HUES48 (cell line): ENCODE measurements around the gene CC2D2A.

Experiments used
- H3K27ac ChIP-seq: one replicate; pipeline ENCODE4 v1.7.0; 2013; ENCODE audit warnings: low read depth, low read length, inconsistent platforms
- H3K27me3 ChIP-seq: 2 replicates; pipeline ENCODE4 v1.6.1; 2013; ENCODE audit warnings: mild to moderate bottlenecking, low read length; ENCODE audit not compliant: control insufficient read depth, insufficient read depth
- H3K36me3 ChIP-seq: 2 replicates; pipeline ENCODE4 v1.6.1; 2013; ENCODE audit warnings: low read length; ENCODE audit not compliant: control insufficient read depth, insufficient read depth
- H3K4me1 ChIP-seq: 2 replicates; pipeline ENCODE4 v1.6.1; 2013; ENCODE audit warnings: mild to moderate bottlenecking, low read length; ENCODE audit not compliant: control insufficient read depth, insufficient read depth
- H3K4me3 ChIP-seq: 2 replicates; pipeline ENCODE4 v1.5.1; 2013; ENCODE audit warnings: mild to moderate bottlenecking, low read depth, low read length
- H3K9ac ChIP-seq: 2 replicates; pipeline ENCODE4 v1.6.1; 2013; ENCODE audit warnings: mild to moderate bottlenecking, low read depth, low read length, moderate library complexity
- H3K9me3 ChIP-seq: 2 replicates; pipeline ENCODE4 v1.6.1; 2013; ENCODE audit warnings: low read length; ENCODE audit not compliant: control insufficient read depth, insufficient read depth

CC2D2A gene

DNA sequence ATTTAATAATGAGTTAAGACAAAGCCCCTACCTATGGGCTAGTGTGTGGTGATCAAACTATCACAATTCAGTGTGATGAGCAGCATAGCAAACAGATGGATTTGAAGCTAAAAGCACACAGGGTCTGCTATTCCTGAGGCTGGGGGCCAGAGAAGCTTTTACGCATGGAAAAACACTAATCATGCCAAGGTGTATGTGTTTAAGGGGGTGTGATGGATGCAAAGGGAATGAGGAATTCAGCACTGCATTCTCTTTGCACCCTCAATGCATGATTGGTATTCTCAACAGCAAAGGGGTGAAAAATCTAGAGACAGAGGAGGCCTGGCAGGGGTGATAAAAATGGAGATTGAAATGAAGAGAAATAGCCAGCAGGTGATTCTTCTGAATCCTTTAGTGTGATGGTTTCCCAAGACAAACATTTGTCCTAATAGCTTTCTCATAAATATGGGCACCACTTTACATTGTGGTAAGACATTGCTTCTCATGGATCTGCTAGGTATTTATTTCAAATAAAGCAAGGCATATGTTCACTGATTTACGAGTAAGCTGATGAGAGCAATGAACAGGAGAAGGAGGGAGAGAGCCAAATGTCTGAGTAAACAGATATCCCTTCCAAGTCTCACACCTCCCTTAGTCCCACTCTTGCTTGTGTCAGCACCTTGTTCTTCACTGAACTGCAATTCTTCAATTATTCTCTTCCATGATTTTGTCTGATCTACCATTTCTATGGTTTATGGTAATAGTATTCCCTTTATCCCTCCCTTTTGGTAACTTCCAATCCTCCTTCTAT is 26.1 kb upstream of the CC2D2A start:
- Histone ChIP-seq H3K27ac (no peak overlapping the region), H3K9me3 (no peaks in the 10 kb centered on the region), H3K36me3 (no peaks in the 10 kb centered on the region), H3K4me1 (no peaks in the 10 kb centered on the region), H3K27me3 (no peaks in the 10 kb centered on the region), H3K4me3 (no peak overlapping the region), H3K9ac (no peak overlapping the region)

DNA sequence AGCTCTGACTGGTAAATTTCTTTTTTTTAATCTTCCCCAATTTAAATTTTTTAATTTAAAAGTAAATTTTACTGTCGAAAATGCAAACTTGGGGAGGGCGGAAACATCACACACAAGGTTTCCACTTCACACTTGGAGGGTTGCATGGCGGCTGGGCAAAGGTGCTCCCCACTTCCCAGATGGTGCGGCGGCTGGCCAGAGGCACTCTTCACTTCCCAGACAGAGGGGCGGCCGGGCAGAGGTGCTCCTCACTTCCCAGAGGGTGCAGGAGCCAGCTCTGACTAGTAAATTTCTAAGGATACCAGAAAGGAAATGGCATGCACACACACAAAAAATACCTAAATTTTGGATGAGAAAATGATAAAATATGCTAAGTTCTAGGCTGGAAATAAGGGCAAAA is 25.4 kb upstream of the CC2D2A start:
- Histone ChIP-seq H3K4me1 (no peaks in the 10 kb centered on the region), H3K9me3 (no peaks in the 10 kb centered on the region), H3K9ac (no peak overlapping the region), H3K27ac (no peak overlapping the region), H3K27me3 (no peaks in the 10 kb centered on the region), H3K4me3 (no peak overlapping the region), H3K36me3 (no peaks in the 10 kb centered on the region)

DNA sequence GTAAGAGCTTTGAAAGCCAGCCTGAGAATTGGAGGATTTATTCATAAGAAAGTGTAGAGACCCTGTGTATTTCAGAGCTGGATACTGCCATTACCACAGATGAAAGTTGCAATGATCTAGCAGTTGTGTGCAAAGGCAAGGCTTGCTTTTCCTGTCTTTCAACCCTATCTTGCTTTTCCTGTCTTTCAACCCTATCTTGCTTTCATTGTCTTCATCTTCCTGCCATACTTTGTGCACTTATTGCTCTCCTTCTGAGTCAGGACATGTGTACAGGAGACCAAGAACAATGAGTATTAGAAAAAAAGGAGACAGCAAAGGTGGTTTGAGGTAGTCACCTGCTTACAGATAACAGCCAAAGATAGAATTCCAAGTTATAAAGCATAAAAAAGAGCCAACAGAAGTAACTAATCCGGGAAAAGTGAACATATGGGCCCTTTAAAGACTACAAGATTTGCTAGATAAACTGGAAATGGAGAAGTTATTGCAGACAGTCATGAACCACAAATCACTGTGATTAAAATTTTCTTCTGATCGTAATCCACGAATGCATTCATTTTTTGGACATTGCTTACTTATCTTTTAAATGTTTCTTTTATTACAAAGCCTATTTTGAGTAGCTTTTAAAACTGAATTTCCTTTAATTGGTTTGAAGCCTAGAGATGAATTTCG is 24.7 kb upstream of the CC2D2A start:
- H3K36me3 ChIP-seq: no peaks in the 10 kb centered on the region

GRCh38 chr4:15451181-15451865 is 18.4 kb upstream of the CC2D2A start:
- Histone ChIP-seq H3K27ac (no peak overlapping the region), H3K9ac (no peak overlapping the region), H3K9me3 (no peaks in the 10 kb centered on the region), H3K36me3 (no peaks in the 10 kb centered on the region), H3K4me3 (no peak overlapping the region), H3K27me3 (no peaks in the 10 kb centered on the region), H3K4me1 (0 out of 2 replicates have a peak, but pooled peaks cover 5% of the 10 kb centered on the region)

More for the DNA sequence above, 24.7 kb upstream of the CC2D2A start:
- no peaks in the 10 kb centered on the region for H3K9me3 ChIP-seq
- no peak overlapping the region for H3K9ac ChIP-seq
- no peak overlapping the region for H3K27ac ChIP-seq
- H3K4me1 ChIP-seq: no peaks in the 10 kb centered on the region
- no peaks in the 10 kb centered on the region for H3K27me3 ChIP-seq
- no peak overlapping the region for H3K4me3 ChIP-seq

GRCh38 chr4:15451866-15452765 is 17.6 kb upstream of the CC2D2A start:
- no peaks in the 10 kb centered on the region for H3K9me3 ChIP-seq
- H3K27ac ChIP-seq: no peak overlapping the region

DNA sequence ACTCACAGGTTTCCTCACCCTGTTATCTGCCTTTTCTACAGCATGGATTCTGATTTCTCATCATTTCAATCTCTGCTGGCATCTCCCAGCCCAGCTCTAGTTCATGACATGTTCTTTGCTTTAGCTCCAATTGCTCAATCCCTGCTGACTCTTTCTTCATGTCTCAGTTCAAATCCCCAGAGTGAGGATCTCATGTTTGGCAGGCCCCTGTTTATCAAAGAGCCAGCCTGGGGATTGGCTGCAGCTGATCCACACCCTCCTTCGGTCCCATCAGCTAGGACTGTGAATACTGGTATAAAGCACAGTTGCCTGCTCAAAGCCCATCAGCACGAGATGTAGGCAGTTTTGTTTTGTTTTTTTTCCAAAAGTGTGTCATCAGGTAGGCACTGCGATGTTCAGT is 14.4 kb upstream of the CC2D2A start:
- H3K9ac ChIP-seq: no peak overlapping the region
- no peaks in the 10 kb centered on the region for H3K9me3 ChIP-seq
- no peaks in the 10 kb centered on the region for H3K36me3 ChIP-seq
- H3K4me3 ChIP-seq: no peak overlapping the region
- no peaks in the 10 kb centered on the region for H3K27me3 ChIP-seq
- 0 out of 2 replicates have a peak, but pooled peaks cover 11% of the 10 kb centered on the region for H3K4me1 ChIP-seq
- no peak overlapping the region for H3K27ac ChIP-seq

More at GRCh38 chr4:15451866-15452765, 17.6 kb upstream of the CC2D2A start:
- Histone ChIP-seq H3K4me1 (0 out of 2 replicates have a peak, but pooled peaks cover 7% of the 10 kb centered on the region), H3K27me3 (no peaks in the 10 kb centered on the region), H3K36me3 (no peaks in the 10 kb centered on the region), H3K9ac (no peak overlapping the region), H3K4me3 (no peak overlapping the region)

DNA sequence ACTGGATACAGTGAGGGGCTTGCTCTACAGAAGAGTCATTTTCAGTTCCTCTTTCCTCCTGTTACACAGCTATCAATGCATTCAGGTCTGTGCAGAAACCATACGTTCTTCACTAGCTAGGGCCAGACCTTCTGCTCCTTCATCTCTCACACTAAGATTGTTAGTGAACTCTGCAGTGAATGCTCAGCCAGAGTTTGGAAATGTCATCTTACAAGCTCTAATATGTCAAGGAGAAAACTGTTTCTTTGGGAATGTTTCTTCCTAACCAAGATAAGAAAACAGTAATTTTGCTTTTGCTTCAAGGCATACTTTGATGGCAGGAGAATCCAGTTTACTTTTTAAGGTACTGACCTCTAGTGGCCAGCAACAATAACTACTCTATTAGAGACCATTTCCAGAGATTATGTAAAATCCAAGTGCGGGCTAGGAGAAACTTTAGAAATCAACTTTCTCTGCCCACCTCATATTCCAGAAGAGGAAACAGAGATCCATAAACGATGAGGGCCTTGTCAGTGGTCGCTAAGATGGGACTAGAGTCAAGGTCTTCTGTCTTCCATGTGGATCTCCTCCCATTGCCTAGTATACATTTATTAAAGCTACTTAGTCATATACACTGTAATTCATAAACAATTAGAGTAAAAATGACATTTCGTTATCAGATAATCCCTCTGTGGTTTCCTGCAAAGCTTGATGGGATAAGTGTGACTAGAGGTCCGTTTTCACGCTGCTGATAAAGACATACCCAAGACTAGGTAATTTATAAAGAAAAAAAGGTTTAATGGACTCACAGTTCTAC is 12.1 kb upstream of the CC2D2A start:
- H3K36me3 ChIP-seq: no peaks in the 10 kb centered on the region
- 0 out of 2 replicates have a peak, but pooled peaks cover 5% of the 10 kb centered on the region for H3K4me1 ChIP-seq
- H3K4me3 ChIP-seq: no peak overlapping the region
- no peak overlapping the region for H3K9ac ChIP-seq
- no peak overlapping the region for H3K27ac ChIP-seq
- H3K27me3 ChIP-seq: no peaks in the 10 kb centered on the region
- H3K9me3 ChIP-seq: no peaks in the 10 kb centered on the region

DNA sequence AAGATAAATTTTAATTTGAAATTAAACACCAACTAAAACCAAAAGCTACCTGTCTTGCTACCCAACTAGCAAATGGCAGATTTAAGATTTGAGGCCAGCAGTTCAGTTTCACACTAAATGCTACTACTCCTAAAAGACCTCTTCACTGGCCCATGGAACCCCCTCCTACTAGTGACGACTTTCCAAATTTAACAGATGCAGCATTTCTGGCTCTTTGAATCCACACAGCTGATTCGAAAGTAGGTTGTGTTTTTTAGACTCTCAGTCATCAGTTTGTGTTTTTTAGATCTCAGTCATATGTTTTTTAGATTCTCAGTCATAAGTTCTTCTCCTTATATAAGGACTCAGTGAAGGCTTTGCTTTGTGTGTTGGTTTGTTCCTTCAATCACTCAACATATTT is 11.1 kb upstream of the CC2D2A start:
- Histone ChIP-seq H3K9me3 (no peaks in the 10 kb centered on the region), H3K36me3 (no peaks in the 10 kb centered on the region), H3K4me1 (0 out of 2 replicates have a peak, but pooled peaks cover 5% of the 10 kb centered on the region), H3K27me3 (no peaks in the 10 kb centered on the region), H3K9ac (no peak overlapping the region), H3K4me3 (no peak overlapping the region), H3K27ac (no peak overlapping the region)

GRCh38 chr4:15459706-15460105 is 10.0 kb upstream of the CC2D2A start:
- H3K9ac ChIP-seq: no peak overlapping the region
- H3K9me3 ChIP-seq: no peaks in the 10 kb centered on the region
- H3K27me3 ChIP-seq: no peaks in the 10 kb centered on the region
- no peak overlapping the region for H3K27ac ChIP-seq
- H3K36me3 ChIP-seq: no peaks in the 10 kb centered on the region
- no peak overlapping the region for H3K4me3 ChIP-seq
- H3K4me1 ChIP-seq: 0 out of 2 replicates have a peak, but pooled peaks cover 5% of the 10 kb centered on the region

- no peak overlapping the region for H3K9ac ChIP-seq
- H3K27ac ChIP-seq: no peak overlapping the region
- H3K4me1 ChIP-seq: peaks cover 19% of the 10 kb centered on the region
- no peak overlapping the region for H3K4me3 ChIP-seq
- H3K9me3 ChIP-seq: no peaks in the 10 kb centered on the region
- H3K36me3 ChIP-seq: no peaks in the 10 kb centered on the region
- no peaks in the 10 kb centered on the region for H3K27me3 ChIP-seq
Measured at GRCh38 chr4:15466596-15466995, 3.1 kb upstream of the CC2D2A start.
